ENCODE results near the gene PLCG2. TPM values are rescaled to one million over a fixed set of nuclear protein-coding genes. Genes with fewer than 3 reads are reported as not detected.
A peak's percentile ranks its signal among the peaks of the same experiment; 100 is the strongest.

The PLCG2 gene
- total RNA-seq, 1 experiment from 2014 or later, result 3.5 TPM

GRCh38 chr16:81882559-81882958 lies 103.5 kb downstream of the PLCG2 start:
- no peaks in the 10 kb centered on the region for H3K79me2 ChIP-seq (ENCODE audit: low read length)
- no peak overlapping the region for H2AFZ ChIP-seq (ENCODE audit: low read length)
- intact Hi-C loops (cut with micrococcal nuclease), result no loop called here
- ChIA-PET POLR2A (ENCODE audit: unreplicated experiment) (no interaction called here), CTCF (no interaction called here)
- no peaks in the 10 kb centered on the region for H4K20me1 ChIP-seq (ENCODE audit: low read length)
- no peaks in the 10 kb centered on the region for H3K36me3 ChIP-seq (ENCODE audit: low read depth, low read length)
- H3K4me2 ChIP-seq (ENCODE audit: low read length), result no peak overlapping the region
- no peaks in the 10 kb centered on the region for H3K9me3 ChIP-seq (ENCODE audit: low read length)
- no peaks in the 10 kb centered on the region for H3K4me1 ChIP-seq (ENCODE audit: insufficient read depth, low read length)
- H3K9me2 ChIP-seq (replicated peaks; ENCODE audit: low read length), result no peaks in the 10 kb centered on the region
- TF ChIP-seq EZH2phosphoT487 (IDR thresholded peaks at IDR 0.05; ENCODE audit: borderline replicate concordance, low read length), result no peak
- TF ChIP-seq, protein P1, sequence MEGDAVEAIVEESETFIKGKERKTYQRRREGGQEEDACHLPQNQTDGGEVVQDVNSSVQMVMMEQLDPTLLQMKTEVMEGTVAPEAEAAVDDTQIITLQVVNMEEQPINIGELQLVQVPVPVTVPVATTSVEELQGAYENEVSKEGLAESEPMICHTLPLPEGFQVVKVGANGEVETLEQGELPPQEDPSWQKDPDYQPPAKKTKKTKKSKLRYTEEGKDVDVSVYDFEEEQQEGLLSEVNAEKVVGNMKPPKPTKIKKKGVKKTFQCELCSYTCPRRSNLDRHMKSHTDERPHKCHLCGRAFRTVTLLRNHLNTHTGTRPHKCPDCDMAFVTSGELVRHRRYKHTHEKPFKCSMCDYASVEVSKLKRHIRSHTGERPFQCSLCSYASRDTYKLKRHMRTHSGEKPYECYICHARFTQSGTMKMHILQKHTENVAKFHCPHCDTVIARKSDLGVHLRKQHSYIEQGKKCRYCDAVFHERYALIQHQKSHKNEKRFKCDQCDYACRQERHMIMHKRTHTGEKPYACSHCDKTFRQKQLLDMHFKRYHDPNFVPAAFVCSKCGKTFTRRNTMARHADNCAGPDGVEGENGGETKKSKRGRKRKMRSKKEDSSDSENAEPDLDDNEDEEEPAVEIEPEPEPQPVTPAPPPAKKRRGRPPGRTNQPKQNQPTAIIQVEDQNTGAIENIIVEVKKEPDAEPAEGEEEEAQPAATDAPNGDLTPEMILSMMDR (conservative IDR thresholded peaks at IDR 0.05; ENCODE audit: low read depth, low read length), result no peak
- no peak for TF ChIP-seq EZH2 (IDR thresholded peaks at IDR 0.05; ENCODE audit: low read length, unreplicated experiment)
- no peaks in the 10 kb centered on the region for H3K27me3 ChIP-seq (ENCODE audit: low read length)
- no peak for ATAC-seq
- no peak overlapping the region for H3K4me3 ChIP-seq (ENCODE audit: low read length)
- BruUV-seq (replicated peaks), result no TSS peak
- no peak overlapping the region for H3K27ac ChIP-seq (ENCODE audit: low read length)
- DNase-seq, result no peak
- H3K9ac ChIP-seq (ENCODE audit: low read length), result no peak overlapping the region
- no peaks in the 10 kb centered on the region for H3F3A ChIP-seq (ENCODE audit: low read length, unreplicated experiment)

- DNase-seq (no peak), ATAC-seq (no peak)
- no TSS peak for BruUV-seq (replicated peaks)
- H3K9me3 ChIP-seq (ENCODE audit: low read length), result no peaks in the 10 kb centered on the region
- H4K20me1 ChIP-seq (ENCODE audit: low read length), result no peaks in the 10 kb centered on the region
- ChIA-PET CTCF (no interaction called here), POLR2A (ENCODE audit: unreplicated experiment) (no interaction called here)
- H2AFZ ChIP-seq (ENCODE audit: low read length), result no peak overlapping the region
- H3K4me1 ChIP-seq (ENCODE audit: insufficient read depth, low read length), result no peaks in the 10 kb centered on the region
- H3K36me3 ChIP-seq (ENCODE audit: low read depth, low read length), result no peaks in the 10 kb centered on the region
- TF ChIP-seq EZH2phosphoT487 (IDR thresholded peaks at IDR 0.05; ENCODE audit: borderline replicate concordance, low read length), result no peak
- no peak for TF ChIP-seq EZH2 (IDR thresholded peaks at IDR 0.05; ENCODE audit: low read length, unreplicated experiment)
- TF ChIP-seq, protein P1 (conservative IDR thresholded peaks at IDR 0.05; ENCODE audit: low read depth, low read length), result no peak
- no peaks in the 10 kb centered on the region for H3K27me3 ChIP-seq (ENCODE audit: low read length)
- H3K79me2 ChIP-seq (ENCODE audit: low read length), result no peaks in the 10 kb centered on the region
- intact Hi-C loops (cut with micrococcal nuclease), result no loop called here
- no peak overlapping the region for H3K9ac ChIP-seq (ENCODE audit: low read length)
- H3F3A ChIP-seq (ENCODE audit: low read length, unreplicated experiment), result no peaks in the 10 kb centered on the region
- H3K4me3 ChIP-seq (ENCODE audit: low read length), result no peak overlapping the region
- H3K27ac ChIP-seq (ENCODE audit: low read length), result no peak overlapping the region
- H3K9me2 ChIP-seq (replicated peaks; ENCODE audit: low read length), result no peaks in the 10 kb centered on the region
- no peak overlapping the region for H3K4me2 ChIP-seq (ENCODE audit: low read length)
Observed at GRCh38 chr16:81883235-81883634, 104.1 kb downstream of the PLCG2 start.

GRCh38 chr16:81885976-81886586 lies 107.0 kb downstream of the PLCG2 start:
- DNase-seq, result peak; percentile 64
- Histone ChIP-seq H3K4me1 (ENCODE audit: insufficient read depth, low read length) (peaks cover 3% of the 10 kb centered on the region), H3F3A (ENCODE audit: low read length, unreplicated experiment) (no peaks in the 10 kb centered on the region), H4K20me1 (ENCODE audit: low read length) (no peaks in the 10 kb centered on the region), H3K9me3 (ENCODE audit: low read length) (no peaks in the 10 kb centered on the region), H3K4me3 (ENCODE audit: low read length) (no peak overlapping the region), H3K4me2 (ENCODE audit: low read length) (0 out of 2 replicates have a peak overlapping the region, but pooled peaks have one; percentile 7), H3K27me3 (ENCODE audit: low read length) (no peaks in the 10 kb centered on the region), H3K27ac (ENCODE audit: low read length) (no peak overlapping the region), H3K9me2 (replicated peaks; ENCODE audit: low read length) (no peaks in the 10 kb centered on the region), H3K79me2 (ENCODE audit: low read length) (no peaks in the 10 kb centered on the region), H3K9ac (ENCODE audit: low read length) (no peak overlapping the region), H2AFZ (ENCODE audit: low read length) (no peak overlapping the region), H3K36me3 (ENCODE audit: low read depth, low read length) (no peaks in the 10 kb centered on the region)
- intact Hi-C loops (cut with micrococcal nuclease), result no loop called here
- BruUV-seq (replicated peaks), result no TSS peak
- POLR2A ChIA-PET (ENCODE audit: unreplicated experiment), result no interaction called here
- TF ChIP-seq, protein P1 (conservative IDR thresholded peaks at IDR 0.05; ENCODE audit: low read depth, low read length), result peak; percentile 63
- no peak for TF ChIP-seq EZH2 (IDR thresholded peaks at IDR 0.05; ENCODE audit: low read length, unreplicated experiment)
- ATAC-seq, result peak; percentile 75
- CTCF ChIA-PET, result no interaction called here
